ENCODE measurements around the gene ZSWIM9.

GRCh38 chr19:48169578-48169938, 922 bp upstream of the ZSWIM9 start:
- no peak for TF ChIP-seq EP300 (conservative IDR thresholded peaks at IDR 0.05; ENCODE audit: poor library complexity, severe bottlenecking)
- TF ChIP-seq CTCF (IDR thresholded peaks at IDR 0.05; ENCODE audit: poor library complexity, severe bottlenecking): no peak
- TF ChIP-seq POLR2AphosphoS5 (IDR thresholded peaks at IDR 0.05): no peak
- no peak for TF ChIP-seq EZH2 (IDR thresholded peaks at IDR 0.05; ENCODE audit: borderline replicate concordance, insufficient read depth, low read length, poor library complexity, severe bottlenecking)
- TF ChIP-seq TAF1 (IDR thresholded peaks at IDR 0.05; ENCODE audit: low read depth): no peak
- no peak for TF ChIP-seq RAD21 (conservative IDR thresholded peaks at IDR 0.05)
- TF ChIP-seq REST (IDR thresholded peaks at IDR 0.05; ENCODE audit: borderline replicate concordance): no peak
